ENCODE measurements around the gene TRANK1.
"Not testable (repeated sequence)": the region's sequence is repeated elsewhere in the genome, so short reads cannot be mapped to it uniquely, and the experiment has no call there.

The TRANK1 gene

GRCh38 chr3:36920884-36921567 lies 23.8 kb downstream of the TRANK1 start:
- DNase-seq: no peak

GRCh38 chr3:36919439-36920160 lies 25.3 kb downstream of the TRANK1 start:
- no peak for DNase-seq

- no peak for DNase-seq
Measured at GRCh38 chr3:36918050-36918449, 26.8 kb downstream of the TRANK1 start.

GRCh38 chr3:36911990-36912804 lies 32.7 kb downstream of the TRANK1 start:
- no peak for DNase-seq

GRCh38 chr3:36909666-36910065 lies 35.2 kb downstream of the TRANK1 start:
- no peak for DNase-seq

- DNase-seq: no peak
Measured at GRCh38 chr3:36909181-36909580, 35.7 kb downstream of the TRANK1 start.

GRCh38 chr3:36908647-36909180 lies 36.1 kb downstream of the TRANK1 start:
- no peak for DNase-seq

- peak in 1 of 51 donors; percentile 10 for DNase-seq
Measured at GRCh38 chr3:36907911-36908646, 36.8 kb downstream of the TRANK1 start.

GRCh38 chr3:36906504-36907149 lies 38.2 kb downstream of the TRANK1 start:
- DNase-seq: no peak

GRCh38 chr3:36905545-36905944 lies 39.3 kb downstream of the TRANK1 start:
- no peak for DNase-seq

GRCh38 chr3:36904641-36905040 lies 40.2 kb downstream of the TRANK1 start:
- DNase-seq: peak in 1 of 51 donors; percentile 7

- DNase-seq: not testable (repeated sequence)
Measured at GRCh38 chr3:36904065-36904464, 40.8 kb downstream of the TRANK1 start.

- DNase-seq: no peak
Measured at GRCh38 chr3:36903119-36903882, 41.6 kb downstream of the TRANK1 start.

- DNase-seq: no peak
Measured at GRCh38 chr3:36901588-36901987, 43.3 kb downstream of the TRANK1 start.

- no peak for DNase-seq
Measured at GRCh38 chr3:36900474-36901443, 44.1 kb downstream of the TRANK1 start.

- DNase-seq: no peak
Measured at GRCh38 chr3:36895496-36896409, 49.1 kb downstream of the TRANK1 start.

GRCh38 chr3:36894914-36895313 lies 49.9 kb downstream of the TRANK1 start:
- DNase-seq: no peak

- no peak for DNase-seq
Measured at GRCh38 chr3:36893826-36894225, 51.0 kb downstream of the TRANK1 start.

Data from hypothalamus (tissue), 51 donors.